Fibroblast of lung (primary cell): ENCODE measurements around the gene IGDCC3. TPM values are rescaled to one million over a fixed set of nuclear protein-coding genes. Genes with fewer than 3 reads are reported as not detected.
"Not testable (repeated sequence)": the region's sequence is repeated elsewhere in the genome, so short reads cannot be mapped to it uniquely, and the experiment has no call there.

Source experiments
- DNase-seq, 2 donors: peaks; one replicate each; pipeline versions ENCODE4 v3.0.0 to v3.0.0-alpha.2; 2010; ENCODE audit warnings: low read depth in 2 of 2
- H2AFZ ChIP-seq: 2 replicates; pipeline ENCODE4 v1.5.1; 2012; ENCODE audit warnings: low read length, control low read depth, inconsistent platforms
- H3K27ac ChIP-seq: 2 replicates; pipeline ENCODE4 v1.5.1; 2011; ENCODE audit warnings: low read length, control low read depth; ENCODE audit not compliant: insufficient read depth
- H3K27me3 ChIP-seq: 2 replicates; pipeline ENCODE4 v1.5.1; 2011; ENCODE audit warnings: mild to moderate bottlenecking, low read length; ENCODE audit not compliant: control insufficient read depth, insufficient read depth
- H3K36me3 ChIP-seq: 2 replicates; pipeline ENCODE4 v1.5.1; 2011; ENCODE audit warnings: low read length; ENCODE audit not compliant: control insufficient read depth, insufficient read depth
- H3K4me1 ChIP-seq: 2 replicates; pipeline ENCODE4 v1.5.1; 2011; ENCODE audit warnings: low read length; ENCODE audit not compliant: control insufficient read depth, insufficient read depth; ENCODE audit errors: extremely low read depth
- H3K4me2 ChIP-seq: 2 replicates; pipeline ENCODE4 v1.5.1; 2011; ENCODE audit warnings: low read length, control low read depth; ENCODE audit not compliant: insufficient read depth; ENCODE audit errors: extremely low read depth
- H3K4me3 ChIP-seq, 4 experiments: fragments of 200-600 bp in 1 of 4; sonication (generic) in 1 of 4; replicated peaks in 1 of 4; 2 replicates each; pipeline ENCODE4 v1.5.1; 2011 to 2016; ENCODE audit warnings: low read length in 4 of 4, low read depth in 3 of 4, mild to moderate bottlenecking in 3 of 4, control low read depth in 2 of 4, inconsistent platforms in 1 of 4, mixed read lengths in 1 of 4; ENCODE audit not compliant: insufficient read depth in 1 of 4; ENCODE audit errors: control extremely low read depth in 1 of 4
- H3K79me2 ChIP-seq: 2 replicates; pipeline ENCODE4 v1.5.1; 2012; ENCODE audit warnings: mild to moderate bottlenecking, low read length, inconsistent platforms; ENCODE audit not compliant: control insufficient read depth, insufficient read depth
- H3K9ac ChIP-seq: 2 replicates; pipeline ENCODE4 v1.5.1; 2011; ENCODE audit warnings: mild to moderate bottlenecking, low read length, control low read depth; ENCODE audit not compliant: insufficient read depth
- H3K9me3 ChIP-seq: 2 replicates; pipeline ENCODE4 v1.5.1; 2012; ENCODE audit warnings: low read depth, low read length; ENCODE audit not compliant: control insufficient read depth, insufficient read depth
- H4K20me1 ChIP-seq: 2 replicates; pipeline ENCODE4 v1.5.1; 2011; ENCODE audit warnings: low read length; ENCODE audit not compliant: control insufficient read depth, insufficient read depth; ENCODE audit errors: extremely low read depth
- EZH2 ChIP-seq: IDR thresholded peaks from 2 replicates; pipeline ENCODE4 v1.5.1; 2012; ENCODE audit warnings: low read length, control low read depth, mild to moderate bottlenecking; ENCODE audit errors: missing control alignments
- polyA plus RNA-seq, 2 donors: library from polyadenylated mRNA; depleted of rRNA in 1 of 2; stranded (reverse) in 1 of 2; unstranded in 1 of 2; fragments of >200 nt; gene quantifications; 2 replicates each; pipeline ENCODE4 v1.2.1, GENCODE V29; 2011 to 2012; ENCODE audit warnings: missing spikeins in 1 of 2
- total RNA-seq: library from RNA; depleted of rRNA; stranded (reverse); fragments of >200 nt; gene quantifications from 2 replicates; pipeline ENCODE4 v1.2.1, GENCODE V29; 2014
- TF ChIP-seq, protein P1 (sequence below), 2 donors: IDR thresholded peaks in 1 of 2; conservative IDR thresholded peaks in 1 of 2; 1 replicate in 1 of 2; 2 replicates in 1 of 2; pipeline ENCODE4 v1.5.1; 2011 to 2012; ENCODE audit warnings: low read length in 2 of 2, control low read depth in 1 of 2, inconsistent platforms in 1 of 2, low read depth in 1 of 2, mild to moderate bottlenecking in 1 of 2

Gene IGDCC3
- total and polyA plus RNA-seq, 2 donors (not counting 1 experiment from before 2014, with no cell fraction given), result 0.15 TPM; not detected in 1

DNA sequence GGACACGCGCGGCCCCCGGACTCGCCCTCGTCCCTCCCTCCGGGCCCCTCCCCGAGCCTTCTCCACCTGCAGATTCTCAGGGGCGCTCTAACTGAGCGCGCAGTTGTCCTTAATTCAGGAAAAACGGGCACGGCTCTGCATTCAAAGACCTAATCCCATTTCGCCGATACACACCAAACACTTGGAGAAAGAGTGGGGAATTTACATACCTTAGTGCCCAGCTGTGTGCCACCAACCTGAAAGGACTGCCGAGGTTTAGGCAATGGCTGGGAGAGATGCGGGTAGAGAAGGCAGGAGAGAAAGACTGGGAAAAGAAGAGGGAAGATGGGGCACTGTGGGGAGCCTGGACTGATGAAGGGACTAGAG lies 21.8 kb downstream of the IGDCC3 start:
- Histone ChIP-seq H3K27me3 (peaks cover 32% of the 10 kb centered on the region), H3K4me2 (no peak overlapping the region), H3K27ac (no peak overlapping the region), H3K9me3 (no peaks in the 10 kb centered on the region), H3K9ac (no peak overlapping the region), H3K4me1 (no peaks in the 10 kb centered on the region), H3K4me3 (peak overlapping the region in 1 of 4 experiments; percentile 35), H2AFZ (no peak overlapping the region), H3K79me2 (no peaks in the 10 kb centered on the region), H4K20me1 (no peaks in the 10 kb centered on the region), H3K36me3 (no peaks in the 10 kb centered on the region)
- DNase-seq, result no peak
- peak; percentile 84 for TF ChIP-seq EZH2
- TF ChIP-seq, protein P1, sequence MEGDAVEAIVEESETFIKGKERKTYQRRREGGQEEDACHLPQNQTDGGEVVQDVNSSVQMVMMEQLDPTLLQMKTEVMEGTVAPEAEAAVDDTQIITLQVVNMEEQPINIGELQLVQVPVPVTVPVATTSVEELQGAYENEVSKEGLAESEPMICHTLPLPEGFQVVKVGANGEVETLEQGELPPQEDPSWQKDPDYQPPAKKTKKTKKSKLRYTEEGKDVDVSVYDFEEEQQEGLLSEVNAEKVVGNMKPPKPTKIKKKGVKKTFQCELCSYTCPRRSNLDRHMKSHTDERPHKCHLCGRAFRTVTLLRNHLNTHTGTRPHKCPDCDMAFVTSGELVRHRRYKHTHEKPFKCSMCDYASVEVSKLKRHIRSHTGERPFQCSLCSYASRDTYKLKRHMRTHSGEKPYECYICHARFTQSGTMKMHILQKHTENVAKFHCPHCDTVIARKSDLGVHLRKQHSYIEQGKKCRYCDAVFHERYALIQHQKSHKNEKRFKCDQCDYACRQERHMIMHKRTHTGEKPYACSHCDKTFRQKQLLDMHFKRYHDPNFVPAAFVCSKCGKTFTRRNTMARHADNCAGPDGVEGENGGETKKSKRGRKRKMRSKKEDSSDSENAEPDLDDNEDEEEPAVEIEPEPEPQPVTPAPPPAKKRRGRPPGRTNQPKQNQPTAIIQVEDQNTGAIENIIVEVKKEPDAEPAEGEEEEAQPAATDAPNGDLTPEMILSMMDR (conservative IDR thresholded peaks at IDR 0.05 in 1 of 2, IDR thresholded peaks at IDR 0.05 in 1 of 2; ENCODE audit: low read depth in 1 of 2, low read length in 2 of 2), result no peak

DNA sequence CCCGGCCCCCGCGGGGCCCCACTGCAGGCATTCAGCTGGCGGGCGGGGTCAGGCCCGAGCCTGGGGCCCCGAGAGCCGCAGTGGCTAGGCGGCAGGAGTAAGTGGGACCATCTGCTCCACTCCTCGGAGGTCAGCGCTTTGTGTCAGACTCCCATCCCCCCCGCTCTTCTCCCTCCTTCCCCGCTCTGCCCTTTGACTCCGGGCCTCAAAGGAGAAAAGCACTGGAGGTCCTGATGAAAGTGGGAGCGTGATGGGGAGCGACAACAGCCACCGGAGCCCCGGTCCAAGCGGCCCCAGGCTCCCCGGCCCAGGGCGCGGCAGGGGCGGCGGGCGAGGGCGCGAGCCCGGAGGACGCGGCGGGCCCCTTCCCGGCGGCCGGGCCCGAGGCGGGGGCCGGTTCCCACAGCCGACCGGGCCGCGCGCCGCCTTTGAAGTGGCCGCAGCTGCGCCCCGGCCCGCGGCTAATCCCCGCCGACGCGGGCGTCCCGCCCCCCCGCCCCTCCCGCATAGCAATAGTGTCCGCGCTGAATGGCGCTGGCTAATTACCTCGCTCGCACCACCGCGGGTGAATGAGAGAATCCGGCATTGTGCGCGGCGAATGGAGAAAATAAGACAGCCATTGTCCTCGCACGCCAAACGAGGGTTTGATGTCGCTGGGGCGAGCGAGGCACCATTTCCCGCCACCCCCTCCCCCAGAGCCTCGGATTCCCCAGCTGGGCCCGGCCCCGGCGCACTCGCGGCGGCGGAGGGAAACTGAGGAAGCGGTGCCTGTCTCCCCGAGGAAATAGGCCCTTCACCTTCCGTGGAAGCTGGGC lies 22.4 kb downstream of the IGDCC3 start:
- Histone ChIP-seq H3K4me1 (no peaks in the 10 kb centered on the region), H3K9ac (no peak overlapping the region), H3K9me3 (no peaks in the 10 kb centered on the region), H4K20me1 (no peaks in the 10 kb centered on the region), H3K4me2 (peak overlapping the region; percentile 13), H2AFZ (no peak overlapping the region), H3K27me3 (peaks cover 32% of the 10 kb centered on the region), H3K4me3 (peak overlapping the region in 2 of 4 experiments; percentile 35 to 40), H3K36me3 (no peaks in the 10 kb centered on the region), H3K27ac (no peak overlapping the region), H3K79me2 (no peaks in the 10 kb centered on the region)
- peak; percentile 23 for TF ChIP-seq EZH2
- TF ChIP-seq, protein P1 (conservative IDR thresholded peaks at IDR 0.05 in 1 of 2, IDR thresholded peaks at IDR 0.05 in 1 of 2; ENCODE audit: low read depth in 1 of 2, low read length in 2 of 2), result no peak
- DNase-seq, result no peak

DNA sequence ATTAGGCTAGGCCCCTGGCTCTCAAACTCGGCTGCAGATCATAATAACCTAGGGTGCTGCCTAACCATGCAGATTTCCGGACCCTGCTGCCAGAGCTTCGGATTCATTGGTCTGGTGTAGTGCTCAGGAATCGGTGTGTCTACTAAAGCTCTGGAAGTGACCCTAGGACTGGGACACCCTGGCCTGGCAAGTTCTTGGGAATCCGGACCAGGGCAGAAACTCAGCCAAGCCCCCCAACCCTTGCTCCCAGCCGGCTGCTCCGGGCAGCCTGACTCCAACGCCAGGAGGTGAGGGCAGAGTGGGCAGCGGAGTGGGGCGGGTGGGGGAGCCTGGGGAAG lies 23.0 kb downstream of the IGDCC3 start:
- H2AFZ ChIP-seq, result no peak overlapping the region
- no peak for DNase-seq
- no peaks in the 10 kb centered on the region for H3K9me3 ChIP-seq
- no peaks in the 10 kb centered on the region for H3K36me3 ChIP-seq
- H3K27ac ChIP-seq, result no peak overlapping the region
- H3K27me3 ChIP-seq, result peaks cover 32% of the 10 kb centered on the region
- TF ChIP-seq EZH2, result peak; percentile 92
- TF ChIP-seq, protein P1 (conservative IDR thresholded peaks at IDR 0.05 in 1 of 2, IDR thresholded peaks at IDR 0.05 in 1 of 2; ENCODE audit: low read depth in 1 of 2, low read length in 2 of 2), result no peak
- H3K4me1 ChIP-seq, result no peaks in the 10 kb centered on the region
- no peaks in the 10 kb centered on the region for H4K20me1 ChIP-seq
- H3K4me2 ChIP-seq, result no peak overlapping the region
- no peak overlapping the region for H3K9ac ChIP-seq
- no peaks in the 10 kb centered on the region for H3K79me2 ChIP-seq
- no peak overlapping the region for H3K4me3 ChIP-seq

DNA sequence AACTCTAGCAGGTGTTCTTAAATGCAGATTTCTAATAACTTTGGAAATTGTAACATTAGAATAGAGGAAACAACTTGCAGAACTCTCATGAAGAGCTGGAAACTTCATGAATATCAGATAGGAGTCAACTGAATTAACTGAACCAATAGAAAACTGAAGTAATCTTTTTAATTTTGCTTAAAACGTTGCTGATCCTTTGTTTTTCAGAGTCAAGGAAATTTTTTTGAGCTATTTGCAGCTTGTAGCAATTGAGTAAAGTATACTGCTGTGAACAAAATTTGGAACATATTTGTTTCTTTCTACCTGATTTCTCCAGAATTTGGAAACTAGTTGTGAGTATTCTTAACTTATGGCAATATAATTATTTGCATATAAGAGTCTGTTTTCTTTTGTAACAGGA lies 25.8 kb downstream of the IGDCC3 start:
- H3K4me2 ChIP-seq, H3K4me1 ChIP-seq, DNase-seq, H3K79me2 ChIP-seq, H3K4me3 ChIP-seq, H3K36me3 ChIP-seq, H2AFZ ChIP-seq, H3K9me3 ChIP-seq, H3K27ac ChIP-seq, H4K20me1 ChIP-seq, H3K9ac ChIP-seq: not testable (repeated sequence)
- peaks cover 21% of the 10 kb centered on the region for H3K27me3 ChIP-seq
